Aorta (tissue), 5 donors: ENCODE results near the gene IRF2BPL. TPM values are rescaled to one million over a fixed set of nuclear protein-coding genes. Genes with fewer than 3 reads are reported as not detected.
A peak's percentile ranks its signal among the peaks of the same experiment; 100 is the strongest.

Experiments used
- ATAC-seq: fragments of 200-7000 bp; cut with Tn5 transposase; one replicate; pipeline ENCODE4 v1.9.1; 2022; ENCODE audit warnings: moderate library complexity; ENCODE audit not compliant: low FRiP score
- DNase-seq, 2 donors: peaks; one replicate each; pipeline ENCODE4 v3.0.0-alpha.2; 2020
- H3K27ac ChIP-seq, 2 donors: one replicate each; pipeline ENCODE4 v1.5.1; 2013; ENCODE audit warnings: low read length in 2 of 2, mild to moderate bottlenecking in 2 of 2, moderate library complexity in 2 of 2, control low read depth in 1 of 2, inconsistent platforms in 1 of 2, low read depth in 1 of 2
- H3K27me3 ChIP-seq, 2 donors: one replicate each; pipeline ENCODE4 v1.6.1; 2013; ENCODE audit warnings: control low read depth in 1 of 2, low read length in 1 of 2, mild to moderate bottlenecking in 1 of 2, moderate library complexity in 1 of 2; ENCODE audit not compliant: insufficient read depth in 2 of 2, control insufficient read depth in 1 of 2
- H3K36me3 ChIP-seq, 2 donors: one replicate each; pipeline ENCODE4 v1.6.1; 2013; ENCODE audit warnings: control low read depth in 1 of 2, low read length in 1 of 2, mild to moderate bottlenecking in 1 of 2; ENCODE audit not compliant: insufficient read depth in 2 of 2, control insufficient read depth in 1 of 2
- H3K4me1 ChIP-seq, 2 donors: one replicate each; pipeline ENCODE4 v1.6.1; 2013; ENCODE audit warnings: low read length in 2 of 2, control low read depth in 1 of 2, mild to moderate bottlenecking in 1 of 2, moderate library complexity in 1 of 2; ENCODE audit not compliant: insufficient read depth in 2 of 2, control insufficient read depth in 1 of 2
- H3K4me3 ChIP-seq, 2 donors: one replicate each; pipeline ENCODE4 v1.5.1; 2013; ENCODE audit warnings: low read length in 2 of 2, control low read depth in 1 of 2, mild to moderate bottlenecking in 1 of 2
- H3K9me3 ChIP-seq: one replicate; pipeline ENCODE4 v1.6.1; 2013; ENCODE audit warnings: mild to moderate bottlenecking, low read length; ENCODE audit not compliant: control insufficient read depth
- WGBS, 2 donors: extraction: QIAGEN DNeasy Blood & Tissue Kit; methylation state at CpG; one replicate each; pipeline ENCODE4 v1.1.7; 2013; 5-methylcytosine and 5-hydroxymethylcytosine counted together
- intact Hi-C, 2 donors: fragments of 100-400 bp; cut with DNase I; formaldehyde crosslinking; loops; one replicate each; pipeline versions ENCODE4 v1.14.2 to v1.15.0; 2022
- polyA plus RNA-seq, 2 donors: library from polyadenylated mRNA; stranded (reverse); fragments of 200-250 nt; gene quantifications; one replicate each; pipeline ENCODE4 v1.2.3, GENCODE V29; 2013
- total RNA-seq, 2 donors: library from RNA; stranded (reverse); fragmentation: NEBNext Ultra II Directional; extraction: Animal tissue kit (Norgen Biotek cat#: 25700); gene quantifications; one replicate each; pipeline ENCODE4 v1.2.1, GENCODE V29; 2021
- donor health status: healthy with polysubstance abuse.
- donor health status: Bipolar disorder and iron deficiency.
- donor health status: DM: no; HTN: no; CAD: no.
- donor health status: DM: no; HTN: no; CAD: no.
- donor health status: DM: yes; HTN: yes; CAD: no.

Gene IRF2BPL
- total and polyA plus RNA-seq, 4 donors = 3.4 to 59.6 (median 23.9) TPM

DNA sequence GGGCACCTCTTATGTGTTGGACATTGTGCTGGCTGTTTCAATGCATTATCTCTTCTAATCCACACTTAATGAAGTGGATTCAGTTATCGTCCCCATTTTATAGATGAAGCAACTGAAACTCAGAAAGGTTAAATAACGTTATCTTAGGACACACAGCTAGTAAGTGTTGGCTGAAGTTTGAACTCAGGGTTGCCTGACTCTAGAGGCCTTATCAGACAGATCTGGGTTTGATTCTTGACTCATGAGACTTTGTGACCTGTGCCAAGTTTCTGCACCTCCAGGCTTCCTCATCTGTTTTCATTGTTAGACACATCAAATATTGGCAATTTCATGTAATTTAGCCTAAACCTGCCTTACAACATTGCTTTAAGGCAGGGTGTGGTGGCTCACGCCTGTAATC is 18.2 kb upstream of the IRF2BPL start:
- Histone ChIP-seq H3K9me3 (no peaks in the 10 kb centered on the region), H3K4me1 (peaks cover 4 to 6% of the 10 kb centered on the region in 2 donors), H3K27me3 (no peaks in the 10 kb centered on the region), H3K36me3 (no peaks in the 10 kb centered on the region), H3K4me3 (no peak overlapping the region), H3K27ac (no peak overlapping the region)
- intact Hi-C loops = no loop called here
- ATAC-seq (no peak), DNase-seq (no peak)
- WGBS, 2 donors = 80 to 83% methylated on average over 3 of the region's 3 CpGs

DNA sequence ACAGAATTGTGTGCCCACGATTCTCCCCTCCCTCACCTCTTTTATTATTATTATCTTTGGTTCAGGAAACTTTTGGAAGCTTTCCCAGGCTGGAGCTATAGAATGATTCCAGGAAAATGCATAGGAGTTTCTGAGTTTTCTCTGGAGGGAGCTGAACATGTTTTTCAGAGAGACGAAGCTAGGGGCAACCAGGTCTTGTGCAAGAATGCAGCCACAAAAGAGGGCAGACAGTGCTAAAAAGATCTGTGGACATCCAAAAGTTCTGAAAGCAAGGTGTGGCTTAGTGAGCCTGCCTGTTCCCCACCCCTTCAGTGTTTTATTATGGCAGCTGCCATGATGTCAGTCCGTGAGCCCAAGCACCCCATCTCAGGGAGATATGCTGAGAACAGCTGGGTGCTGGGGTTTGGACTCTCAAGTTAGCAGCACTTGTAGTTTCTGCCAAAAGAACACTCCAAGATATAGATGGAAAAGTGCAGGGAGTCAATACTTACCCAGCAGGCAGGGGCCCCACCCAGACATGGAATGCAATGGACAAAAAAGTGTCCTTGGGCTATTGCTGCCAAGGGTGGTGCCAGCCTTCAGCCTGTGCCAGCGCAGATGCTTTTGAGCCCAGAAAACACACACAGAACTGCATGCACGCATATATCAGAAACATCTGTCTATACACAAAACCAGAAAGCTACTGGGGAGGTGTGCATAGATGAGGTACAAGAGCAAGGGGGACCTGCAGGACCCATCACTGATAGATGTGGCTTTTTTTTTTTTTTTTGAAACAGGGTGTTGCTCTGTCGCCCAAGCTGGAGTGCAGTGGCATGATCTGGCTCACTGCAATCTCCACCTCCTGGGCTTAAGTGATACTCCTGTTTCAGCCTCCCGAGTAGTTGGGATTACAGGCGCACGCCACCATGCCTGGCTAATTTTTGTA is 17.0 kb upstream of the IRF2BPL start:
- Histone ChIP-seq H3K4me1 (peaks cover 10 to 11% of the 10 kb centered on the region in 2 donors), H3K36me3 (no peaks in the 10 kb centered on the region), H3K4me3 (no peak overlapping the region), H3K27ac (no peak overlapping the region), H3K9me3 (no peaks in the 10 kb centered on the region), H3K27me3 (no peaks in the 10 kb centered on the region)
- WGBS, 2 donors = 51 to 56% methylated on average over 9 of the region's 9 CpGs
- intact Hi-C loops = no loop called here
- ATAC-seq (no peak), DNase-seq (peak; percentile 24 to 70)

DNA sequence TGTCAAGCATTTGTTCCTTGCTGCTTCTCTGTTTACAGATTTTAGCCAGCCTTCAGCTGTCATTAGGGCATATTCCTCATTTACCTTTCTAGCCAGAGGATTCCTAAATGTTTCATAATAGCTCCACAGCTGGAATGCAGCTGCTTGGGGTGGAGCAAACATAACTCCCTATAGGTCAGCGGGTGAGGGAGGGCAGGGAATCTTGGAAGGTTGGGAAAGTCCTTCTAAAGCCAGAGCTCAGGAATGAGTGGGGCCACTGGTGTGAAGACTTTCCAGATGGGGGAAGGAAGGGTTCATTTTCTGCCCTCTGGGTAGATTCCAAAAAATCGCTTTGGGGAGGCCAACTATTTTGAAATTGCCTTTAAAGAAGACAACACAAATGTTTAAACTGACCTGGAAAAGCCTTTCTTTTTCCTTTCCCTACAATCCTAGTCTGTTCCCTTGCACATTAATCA is 16.3 kb upstream of the IRF2BPL start:
- Histone ChIP-seq H3K27ac (no peak overlapping the region), H3K27me3 (no peaks in the 10 kb centered on the region), H3K36me3 (no peaks in the 10 kb centered on the region), H3K4me3 (no peak overlapping the region), H3K9me3 (no peaks in the 10 kb centered on the region), H3K4me1 (peaks cover 10 to 11% of the 10 kb centered on the region in 2 donors)
- DNase-seq = peak in 1 of 2 donors; percentile 66
- WGBS, 2 donors = 48 to 49% methylated on average over 2 of the region's 2 CpGs
- ATAC-seq = no peak
- intact Hi-C loops = loop anchor here in 1 of 2 donors (5.0 kb wide), 1 partner anchor 38 kb away; no protein-coding TSS in a partner anchor

DNA sequence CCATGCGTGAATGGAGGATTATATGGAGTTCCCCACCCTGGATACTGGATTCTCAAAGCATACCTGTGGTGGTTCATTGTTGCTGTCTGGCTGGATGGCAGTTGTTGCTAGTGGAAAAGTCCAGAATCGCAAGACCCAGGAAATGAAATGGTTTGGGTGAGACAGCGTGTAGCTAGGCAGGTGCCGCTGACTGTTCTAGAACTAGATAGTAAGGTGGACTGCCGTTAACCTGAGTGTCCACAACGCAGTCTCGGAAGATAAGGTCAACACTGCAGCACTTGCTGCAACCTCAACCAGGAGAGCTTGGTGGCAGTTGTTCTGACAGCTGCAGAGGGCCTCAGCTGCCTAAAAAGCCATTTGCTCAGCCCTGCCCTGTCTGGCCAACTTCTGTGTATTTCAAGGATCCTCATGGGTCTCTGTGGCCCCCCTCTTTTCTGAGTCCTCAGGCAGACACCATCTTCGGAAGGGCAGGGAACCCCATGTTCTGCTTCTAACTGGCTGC is 15.5 kb upstream of the IRF2BPL start:
- H3K27ac ChIP-seq = no peak overlapping the region
- DNase-seq = peak; percentile 30 to 42
- H3K27me3 ChIP-seq = no peaks in the 10 kb centered on the region
- ATAC-seq = no peak
- no peaks in the 10 kb centered on the region for H3K9me3 ChIP-seq
- intact Hi-C loops = loop anchor here in 1 of 2 donors (5.0 kb wide), 1 partner anchor 37 kb away; no protein-coding TSS in a partner anchor
- WGBS, 2 donors = 88 to 89% methylated on average over 8 of the region's 8 CpGs
- H3K4me1 ChIP-seq = peaks cover 10 to 11% of the 10 kb centered on the region in 2 donors
- no peaks in the 10 kb centered on the region for H3K36me3 ChIP-seq
- no peak overlapping the region for H3K4me3 ChIP-seq

DNA sequence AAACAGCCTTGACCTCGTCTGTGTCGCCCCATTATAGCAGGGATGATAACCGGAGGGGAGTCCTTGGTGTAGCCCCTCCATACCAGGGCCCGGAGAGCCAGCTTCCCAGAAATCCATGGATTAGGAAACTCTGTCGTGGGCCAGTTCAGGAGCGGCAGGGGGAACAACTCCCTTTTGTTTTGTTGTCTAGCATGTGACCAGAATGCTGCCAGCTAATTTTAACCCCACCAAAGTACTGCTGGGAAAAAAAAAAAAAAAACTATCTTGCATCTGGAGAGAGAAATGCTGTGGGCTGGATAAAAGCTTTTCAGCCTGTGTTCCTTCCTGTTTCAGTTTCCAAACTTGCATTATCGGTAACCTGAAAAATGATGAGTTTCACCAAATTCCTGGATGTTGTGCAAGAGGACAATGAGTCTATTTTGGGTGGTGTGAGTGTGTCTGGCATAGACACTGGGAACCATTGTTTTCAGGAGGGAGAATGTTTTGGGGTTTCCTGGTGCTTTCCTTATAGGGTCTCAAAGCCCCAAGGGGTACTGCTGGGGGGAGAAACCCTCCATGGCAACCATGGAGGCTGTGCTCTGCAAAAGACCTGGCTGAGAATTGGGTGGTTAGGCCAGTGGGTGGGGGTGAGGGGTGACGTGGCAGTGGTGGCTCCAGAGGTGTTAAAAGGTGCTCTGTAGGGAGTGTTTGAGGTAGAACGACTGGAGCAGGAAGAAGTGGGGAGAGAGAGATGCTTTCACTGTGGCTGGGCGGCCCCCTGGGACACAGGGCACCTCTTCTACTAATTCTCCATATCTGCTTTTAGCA is 14.9 kb upstream of the IRF2BPL start:
- H3K4me1 ChIP-seq = peaks cover 10 to 11% of the 10 kb centered on the region in 2 donors
- 45 to 48% methylated on average over 10 of the region's 10 CpGs for WGBS, 2 donors
- H3K27ac ChIP-seq = peak overlapping the region in 1 of 2 donors; percentile 58
- DNase-seq (peak in 1 of 2 donors; percentile 60), ATAC-seq (peak; percentile 24)
- no peaks in the 10 kb centered on the region for H3K36me3 ChIP-seq
- intact Hi-C loops = loop anchor here in 1 of 2 donors (5.0 kb wide), 1 partner anchor 36 kb away; no protein-coding TSS in a partner anchor
- no peak overlapping the region for H3K4me3 ChIP-seq
- H3K27me3 ChIP-seq = no peaks in the 10 kb centered on the region
- H3K9me3 ChIP-seq = no peaks in the 10 kb centered on the region

DNA sequence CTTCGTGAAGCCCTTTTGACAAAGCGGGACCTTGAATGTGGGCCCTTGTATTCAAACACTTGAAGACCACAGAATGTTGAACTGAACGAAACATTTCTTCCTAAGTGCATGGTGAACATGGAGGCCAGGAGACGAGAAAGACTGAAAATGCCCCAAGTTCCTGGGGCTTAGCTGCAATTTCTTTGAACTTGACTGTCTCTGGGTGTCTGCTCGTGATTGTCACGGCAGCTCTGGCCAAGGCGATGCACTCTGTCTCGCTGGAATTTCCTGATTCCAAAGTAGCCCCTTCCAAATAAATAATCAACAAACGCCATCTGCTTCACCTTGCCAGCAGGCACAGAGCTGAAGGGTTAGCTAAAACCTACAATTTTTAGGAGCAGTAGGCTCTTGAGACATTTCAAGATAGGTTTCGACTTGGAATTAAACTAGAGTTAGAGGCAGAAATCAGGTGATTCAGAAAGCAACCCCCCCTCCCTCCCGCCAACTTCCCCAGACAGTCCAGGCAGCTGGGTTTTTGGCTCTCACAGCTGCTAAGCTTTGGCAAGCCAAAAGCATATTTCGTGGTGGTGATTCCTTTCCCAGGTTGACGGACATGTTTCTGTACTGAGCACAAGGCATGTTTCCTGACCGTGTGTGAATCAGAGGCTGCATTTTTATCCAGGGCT is 13.5 kb upstream of the IRF2BPL start:
- DNase-seq (peak; percentile 77 to 81), ATAC-seq (peak; percentile 36)
- Histone ChIP-seq H3K27ac (peak overlapping the region; percentile 48 to 97), H3K4me3 (no peak overlapping the region), H3K27me3 (no peaks in the 10 kb centered on the region), H3K9me3 (no peaks in the 10 kb centered on the region), H3K36me3 (no peaks in the 10 kb centered on the region), H3K4me1 (peaks cover 10 to 11% of the 10 kb centered on the region in 2 donors)
- 20 to 23% methylated on average over 14 of the region's 14 CpGs for WGBS, 2 donors
- intact Hi-C loops = loop anchor here in 1 of 2 donors (5.0 kb wide), 1 partner anchor 35 kb away; no protein-coding TSS in a partner anchor

DNA sequence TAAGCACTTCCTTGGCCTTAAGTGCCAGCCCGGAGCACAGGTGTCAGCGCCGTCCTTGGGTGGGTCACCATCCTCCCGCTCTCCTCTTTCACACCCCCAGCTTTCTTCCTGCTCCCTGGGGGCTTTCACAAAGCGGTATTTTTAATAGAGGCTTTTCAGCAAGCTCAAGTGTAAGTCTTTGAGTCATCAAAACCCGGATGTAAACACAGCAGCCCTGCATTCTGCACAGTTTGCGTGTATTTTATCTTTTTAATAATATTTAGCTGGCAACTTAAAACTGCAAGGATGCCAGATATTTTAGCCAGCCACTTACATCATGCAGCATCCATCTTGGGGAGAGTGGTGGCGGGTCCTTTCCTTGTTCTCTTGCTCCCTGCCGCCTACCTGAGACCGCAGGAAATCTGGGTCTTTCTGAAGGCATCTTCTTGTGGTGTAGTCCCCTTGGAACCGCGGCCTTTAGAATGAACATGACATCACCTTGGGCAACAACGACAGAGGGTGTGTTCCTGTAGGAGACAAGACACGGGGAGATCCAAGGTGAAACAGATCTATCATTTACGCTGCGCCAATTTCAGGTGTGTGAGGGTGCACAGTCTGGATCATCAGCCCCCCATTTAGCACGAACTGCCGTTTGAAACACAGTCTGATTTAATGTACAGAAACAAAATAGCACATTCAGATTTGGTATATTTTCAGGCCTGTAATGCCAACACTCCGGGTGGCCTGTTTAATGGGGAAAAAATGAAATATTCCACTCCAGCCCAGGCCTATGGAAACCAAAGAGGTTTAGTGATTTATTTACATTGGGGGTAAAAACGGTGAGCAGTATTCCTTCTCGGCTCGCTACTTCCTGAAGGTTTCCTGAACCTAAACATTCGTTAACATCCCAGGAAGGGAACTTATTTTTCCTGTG is 12.5 kb upstream of the IRF2BPL start:
- intact Hi-C loops = loop anchor here in 1 of 2 donors (1.0 to 5.0 kb wide), 2 partner anchors 13 to 34 kb away; partner anchors contain the start of gene IRF2BPL
- H3K4me1 ChIP-seq = peaks cover 10 to 11% of the 10 kb centered on the region in 2 donors
- ATAC-seq (peak; percentile 42), DNase-seq (peak in 1 of 2 donors; percentile 65)
- no peaks in the 10 kb centered on the region for H3K36me3 ChIP-seq
- H3K9me3 ChIP-seq = no peaks in the 10 kb centered on the region
- peak overlapping the region; percentile 38 to 91 for H3K27ac ChIP-seq
- H3K4me3 ChIP-seq = no peak overlapping the region
- H3K27me3 ChIP-seq = no peaks in the 10 kb centered on the region
- 16 to 18% methylated on average over 23 of the region's 23 CpGs for WGBS, 2 donors
